HCT116 (cell line): ENCODE data around the gene TOP1. TPM values are rescaled to one million over a fixed set of nuclear protein-coding genes. Genes with fewer than 3 reads are reported as not detected.
"Not testable (repeated sequence)": the region's sequence is repeated elsewhere in the genome, so short reads cannot be mapped to it uniquely, and the experiment has no call there.

Experiments used
- ATAC-seq: fragments of 200-7000 bp; cut with Tn5 transposase; 2 replicates; pipeline ENCODE4 v1.9.1; 2020; ENCODE audit warnings: mild to moderate bottlenecking, moderate library complexity
- BruUV-seq: library from RNA; stranded (reverse); fragments of 400-500 nt; replicated peaks from 2 replicates; lab custom pipeline; 2021; lab: Mats Ljungman, UMichigan
- CTCF ChIA-PET: fragments of 300-600 bp; sonication (Branson Sonifier 250); formaldehyde crosslinking; loops from one replicate; lab custom pipeline; 2021; ENCODE audit warnings: antibody characterized with exemption; lab: Charles Lee
- POLR2A ChIA-PET: fragments of 300-600, 350-600 bp; sonication (Branson Sonifier 250); formaldehyde crosslinking; loops from one replicate; lab custom pipeline; 2021; ENCODE audit warnings: antibody characterized with exemption; lab: Charles Lee
- RAD21 ChIA-PET, 2 experiments: fragments of 300-600 bp; sonication (Branson Sonifier 250); formaldehyde crosslinking; loops; one replicate each; lab custom pipeline; 2023; ENCODE audit warnings: low total read pairs in 2 of 2; ENCODE audit not compliant: uncharacterized antibody in 2 of 2, unreplicated experiment in 2 of 2, low non-redundant PET in 1 of 2; lab: Charles Lee
- DNase-seq: peaks from one replicate; pipeline ENCODE4 v3.0.0-alpha.2; 2010; ENCODE audit warnings: low read depth, low spot score
- H2AFZ ChIP-seq: fragments of 200-600 bp; shearing (Covaris generic), sonication (generic); 2 replicates; pipeline ENCODE4 v1.6.1; 2017; ENCODE audit warnings: low read depth, mixed run types, mixed read lengths, antibody characterized with exemption, low read length; ENCODE audit not compliant: poor library complexity, severe bottlenecking
- H3K27ac ChIP-seq: 2 replicates; pipeline ENCODE4 v1.5.1; 2012; ENCODE audit warnings: low read depth, low read length
- H3K27me3 ChIP-seq: fragments of 200-600 bp; sonication (generic); 2 replicates; pipeline ENCODE4 v1.6.1; 2016; ENCODE audit warnings: mixed run types, low read length, mixed read lengths; ENCODE audit not compliant: insufficient read depth
- H3K36me3 ChIP-seq, 2 experiments: fragments of 200-500 bp in 1 of 2; fragments of 200-600 bp in 1 of 2; sonication (Bioruptor generic) in 1 of 2; sonication (generic) in 1 of 2; 2 replicates each; pipeline versions ENCODE4 v1.5.1 to v1.6.1; 2014 to 2016; ENCODE audit warnings: low read length in 2 of 2, inconsistent platforms in 1 of 2, mixed read lengths in 1 of 2, mixed run types in 1 of 2; ENCODE audit not compliant: insufficient read depth in 2 of 2, control insufficient read depth in 1 of 2
- H3K4me1 ChIP-seq, 2 experiments: fragments of 200-600 bp in 1 of 2; sonication (generic) in 1 of 2; 2 replicates each; pipeline versions ENCODE4 v1.5.1 to v1.6.1; 2012 to 2017; ENCODE audit warnings: low read length in 2 of 2, inconsistent platforms in 1 of 2, mild to moderate bottlenecking in 1 of 2, mixed read lengths in 1 of 2, mixed run types in 1 of 2, moderate library complexity in 1 of 2; ENCODE audit not compliant: insufficient read depth in 2 of 2, control insufficient read depth in 1 of 2
- H3K4me2 ChIP-seq: fragments of 200-600 bp; sonication (generic); 2 replicates; pipeline ENCODE4 v1.6.1; 2017; ENCODE audit warnings: mixed run types, low read length, mixed read lengths
- H3K4me3 ChIP-seq, 2 experiments: fragments of 200-600 bp in 1 of 2; sonication (generic) in 1 of 2; replicated peaks in 1 of 2; 2 replicates each; pipeline ENCODE4 v1.5.1; 2011 to 2016; ENCODE audit warnings: low read length in 2 of 2, control low read depth in 1 of 2, low read depth in 1 of 2, mild to moderate bottlenecking in 1 of 2, mixed read lengths in 1 of 2, mixed run types in 1 of 2
- H3K79me2 ChIP-seq: fragments of 200-600 bp; sonication (generic); 2 replicates; pipeline ENCODE4 v1.6.1; 2017; ENCODE audit warnings: mild to moderate bottlenecking, mixed run types, low read length, moderate library complexity, mixed read lengths; ENCODE audit not compliant: insufficient read depth
- H3K9ac ChIP-seq: fragments of 200-600 bp; sonication (generic); 2 replicates; pipeline ENCODE4 v1.6.1; 2016; ENCODE audit warnings: low read length, mixed read lengths
- H3K9me2 ChIP-seq: fragments of 200-600 bp; sonication (generic), shearing (Covaris generic); 2 replicates; pipeline ENCODE4 v1.6.1; 2017; ENCODE audit warnings: mixed run types, mild to moderate bottlenecking, moderate library complexity; ENCODE audit not compliant: insufficient read depth
- H3K9me3 ChIP-seq, 2 experiments: fragments of 200-500 bp in 1 of 2; fragments of 200-600 bp in 1 of 2; sonication (Bioruptor generic) in 1 of 2; sonication (generic) in 1 of 2; 2 replicates each; pipeline ENCODE4 v1.6.1; 2014 to 2017; ENCODE audit warnings: low read length in 2 of 2, mixed read lengths in 2 of 2, inconsistent platforms in 1 of 2, low read depth in 1 of 2, mild to moderate bottlenecking in 1 of 2, mixed run types in 1 of 2, moderate library complexity in 1 of 2; ENCODE audit not compliant: control insufficient read depth in 1 of 2, insufficient read depth in 1 of 2
- H4K20me1 ChIP-seq: fragments of 200-600 bp; sonication (generic), shearing (Covaris generic); 2 replicates; pipeline ENCODE4 v1.6.1; 2017; ENCODE audit warnings: mixed run types, mild to moderate bottlenecking, moderate library complexity; ENCODE audit not compliant: insufficient read depth
- CEBPB ChIP-seq: IDR thresholded peaks from 2 replicates; pipeline ENCODE4 v1.6.1; 2012; ENCODE audit warnings: low read depth
- EGR1 ChIP-seq: IDR thresholded peaks from 2 replicates; pipeline ENCODE4 v1.6.1; 2012; ENCODE audit warnings: low read depth
- ELF1 ChIP-seq: IDR thresholded peaks from 2 replicates; pipeline ENCODE4 v1.6.1; 2012; ENCODE audit warnings: low read depth, borderline replicate concordance
- EZH2 ChIP-seq: fragments of 200-600 bp; sonication (generic); IDR thresholded peaks from 2 replicates; pipeline ENCODE4 v1.6.1; 2017; ENCODE audit warnings: antibody characterized with exemption, mixed run types
- EZH2phosphoT487 ChIP-seq: fragments of 200-600 bp; IDR thresholded peaks from 2 replicates; pipeline ENCODE4 v1.6.1; 2018; ENCODE audit warnings: antibody characterized with exemption, borderline replicate concordance
- FOSL1 ChIP-seq: IDR thresholded peaks from 2 replicates; pipeline ENCODE4 v1.6.1; 2012; ENCODE audit warnings: low read depth
- JUND ChIP-seq: IDR thresholded peaks from 2 replicates; pipeline ENCODE4 v1.6.1; 2012
- MAX ChIP-seq: IDR thresholded peaks from 2 replicates; pipeline ENCODE4 v1.6.1; 2012
- RAD21 ChIP-seq: IDR thresholded peaks from 2 replicates; pipeline ENCODE4 v1.6.1; 2012; ENCODE audit warnings: low read depth, mild to moderate bottlenecking
- REST ChIP-seq: IDR thresholded peaks from 2 replicates; pipeline ENCODE4 v1.6.1; 2012; ENCODE audit warnings: low read depth
- SIN3A ChIP-seq: IDR thresholded peaks from 2 replicates; pipeline ENCODE4 v1.6.1; 2012; ENCODE audit warnings: low read depth
- SP1 ChIP-seq: IDR thresholded peaks from 2 replicates; pipeline ENCODE4 v1.6.1; 2012; ENCODE audit warnings: low read depth
- TCF7L2 ChIP-seq: IDR thresholded peaks from 2 replicates; pipeline ENCODE4 v1.7.0; 2011; ENCODE audit warnings: borderline replicate concordance, inconsistent platforms; ENCODE audit not compliant: insufficient read depth, insufficient read length; ENCODE audit errors: extremely low read depth
- YY1 ChIP-seq: IDR thresholded peaks from 2 replicates; pipeline ENCODE4 v1.6.1; 2011; ENCODE audit warnings: low read length, low read depth, moderate library complexity, mild to moderate bottlenecking; ENCODE audit not compliant: insufficient replicate concordance; ENCODE audit errors: extremely low read depth
- ZBTB33 ChIP-seq: IDR thresholded peaks from 2 replicates; pipeline ENCODE4 v1.6.1; 2011; ENCODE audit warnings: mild to moderate bottlenecking, low read length, moderate library complexity; ENCODE audit not compliant: insufficient replicate concordance; ENCODE audit errors: extremely low read depth
- intact Hi-C: fragments of 100-400 bp; cut with micrococcal nuclease; formaldehyde crosslinking; loops from 2 replicates; pipeline ENCODE4 v1.10.0; 2022
- total RNA-seq: library from RNA; stranded (reverse); gene quantifications from one replicate; pipeline ENCODE4 v1.2.1, GENCODE V29; 2021; ENCODE audit not compliant: unreplicated experiment
- TF ChIP-seq, protein P1 (sequence below): IDR thresholded peaks from 2 replicates; pipeline ENCODE4 v1.6.1; 2012

The TOP1 gene
- total RNA-seq, 1 experiment from 2014 or later = 190 TPM

- Histone ChIP-seq H3K4me3 (no peak overlapping the region), H3K36me3 (no peaks in the 10 kb centered on the region), H4K20me1 (no peaks in the 10 kb centered on the region), H3K27ac (no peak overlapping the region), H3K9me2 (no peaks in the 10 kb centered on the region), H3K27me3 (no peaks in the 10 kb centered on the region), H3K4me1 (peaks cover 4 to 8% of the 10 kb centered on the region in 2 experiments; a peak in 3 of 4 replicates), H3K9me3 (no peaks in the 10 kb centered on the region), H3K79me2 (no peaks in the 10 kb centered on the region), H2AFZ (no peak overlapping the region), H3K9ac (no peak overlapping the region), H3K4me2 (no peak overlapping the region)
- BruUV-seq = no TSS peak
- CTCF ChIA-PET = no interaction called here
- POLR2A ChIA-PET = interaction anchor here (0.7 kb wide), 1 partner anchor 177 kb away, joined by 3 read pairs; no protein-coding TSS in a partner anchor
- intact Hi-C loops = no loop called here
- TF ChIP-seq, protein P1, sequence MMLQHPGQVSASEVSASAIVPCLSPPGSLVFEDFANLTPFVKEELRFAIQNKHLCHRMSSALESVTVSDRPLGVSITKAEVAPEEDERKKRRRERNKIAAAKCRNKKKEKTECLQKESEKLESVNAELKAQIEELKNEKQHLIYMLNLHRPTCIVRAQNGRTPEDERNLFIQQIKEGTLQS = no peak
- TF ChIP-seq RAD21 (no peak), EGR1 (no peak), JUND (no peak), MAX (no peak), YY1 (no peak), EZH2phosphoT487 (no peak), SIN3A (no peak), TCF7L2 (no peak), SP1 (no peak), FOSL1 (no peak), ZBTB33 (no peak), EZH2 (no peak), ELF1 (no peak), CEBPB (no peak), REST (no peak)
- ATAC-seq = no peak
- RAD21 ChIA-PET = no interaction called here
- no peak for DNase-seq
Observed at GRCh38 chr20:41131594-41132387, 103.2 kb downstream of the TOP1 start.

DNA sequence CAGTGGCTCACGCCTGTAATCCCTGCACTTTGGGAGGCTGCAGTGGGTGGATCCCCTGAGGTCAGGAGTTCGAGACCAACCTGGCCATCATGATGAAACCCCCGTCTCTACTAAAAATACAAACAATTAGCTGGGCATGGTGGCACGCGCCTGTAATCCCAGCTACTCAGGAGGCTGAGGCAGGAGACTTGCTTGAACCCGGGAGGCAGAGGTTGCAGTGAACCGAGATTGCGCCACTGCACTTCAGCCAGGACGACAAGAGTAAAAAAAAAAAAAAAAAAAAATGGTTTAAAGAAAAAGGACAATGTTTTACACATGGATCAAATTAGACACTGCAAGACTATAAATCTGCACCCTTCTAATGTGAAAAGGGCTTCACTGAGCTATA is 103.8 kb downstream of the TOP1 start:
- BruUV-seq, H3K79me2 ChIP-seq, H3K9me3 ChIP-seq, H3K9me2 ChIP-seq, H3K9ac ChIP-seq, H4K20me1 ChIP-seq, H3K36me3 ChIP-seq, RAD21 ChIA-PET, H3K4me3 ChIP-seq, POLR2A ChIA-PET, H3K4me2 ChIP-seq, ATAC-seq, H3K4me1 ChIP-seq, intact Hi-C loops, H3K27me3 ChIP-seq, DNase-seq, H3K27ac ChIP-seq, H2AFZ ChIP-seq: not testable (repeated sequence)
- CTCF ChIA-PET = interaction anchor here (1.4 kb wide), 1 partner anchor 8 kb away, joined by 3 read pairs; no protein-coding TSS in a partner anchor
